SK-N-SH (cell line): ENCODE data around the gene SLC24A4. TPM values are rescaled to one million over a fixed set of nuclear protein-coding genes. Genes with fewer than 3 reads are reported as not detected.

Source experiments
- CTCF ChIA-PET: fragments of 300-600, 350-600 bp; formaldehyde crosslinking; extraction: SDS; loops from one replicate; lab custom pipeline; 2021; lab: Yijun Ruan, JAX
- POLR2A ChIA-PET: fragments of 350-600 bp; sonication (Branson Sonifier 250); formaldehyde crosslinking; extraction: SDS; loops from one replicate; lab custom pipeline; 2020; ENCODE audit warnings: antibody characterized with exemption, inconsistent platforms; lab: Yijun Ruan, JAX
- DNase-seq: peaks from one replicate; pipeline ENCODE4 v3.0.0; 2012
- H2AFZ ChIP-seq: fragments of 200-600 bp; sonication (generic); 2 replicates; pipeline ENCODE4 v1.8.1; 2016; ENCODE audit warnings: antibody characterized with exemption, mild to moderate bottlenecking, low read depth
- H3F3A ChIP-seq: fragments of 200-600 bp; sonication (generic); replicated peaks from 2 replicates; pipeline ENCODE3; 2016; ENCODE audit warnings: antibody characterized with exemption, mild to moderate bottlenecking; ENCODE audit not compliant: insufficient read depth
- H3K27ac ChIP-seq, 2 experiments: fragments of 200-500 bp in 1 of 2; fragments of 200-600 bp in 1 of 2; sonication (Bioruptor generic) in 1 of 2; sonication (generic), shearing (Covaris generic) in 1 of 2; 2 replicates each; pipeline versions ENCODE4 v1.5.1 to v1.6.1; 2014 to 2016; ENCODE audit warnings: low read depth in 2 of 2, inconsistent platforms in 1 of 2, low read length in 1 of 2, mild to moderate bottlenecking in 1 of 2, mixed read lengths in 1 of 2
- H3K27me3 ChIP-seq: fragments of 200-600 bp; sonication (generic), shearing (Covaris generic); 2 replicates; pipeline ENCODE4 v1.6.1; 2016; ENCODE audit warnings: mixed run types; ENCODE audit not compliant: insufficient read depth
- H3K36me3 ChIP-seq, 2 experiments: fragments of 200-500 bp in 1 of 2; fragments of 200-600 bp in 1 of 2; sonication (Bioruptor generic) in 1 of 2; sonication (generic) in 1 of 2; replicated peaks in 1 of 2; 2 replicates each; pipeline versions ENCODE3 to v1.5.1; 2014 to 2016; ENCODE audit warnings: low read length in 1 of 2, mild to moderate bottlenecking in 1 of 2; ENCODE audit not compliant: insufficient read depth in 2 of 2, control insufficient read depth in 1 of 2
- H3K4me1 ChIP-seq, 2 experiments: fragments of 200-500 bp in 1 of 2; fragments of 200-600 bp in 1 of 2; sonication (Bioruptor generic) in 1 of 2; sonication (generic), shearing (Covaris generic) in 1 of 2; 2 replicates each; pipeline versions ENCODE4 v1.5.1 to v1.6.1; 2014 to 2016; ENCODE audit warnings: low read depth in 1 of 2, low read length in 1 of 2, mixed run types in 1 of 2; ENCODE audit not compliant: insufficient read depth in 2 of 2, control insufficient read depth in 1 of 2
- H3K4me2 ChIP-seq: fragments of 200-600 bp; sonication (generic), shearing (Covaris generic); 2 replicates; pipeline ENCODE4 v1.6.1; 2017; ENCODE audit warnings: mixed run types
- H3K4me3 ChIP-seq, 2 experiments: fragments of 200-500 bp in 1 of 2; fragments of 200-600 bp in 1 of 2; sonication (Bioruptor generic) in 1 of 2; sonication (generic), shearing (Covaris generic) in 1 of 2; 2 replicates each; pipeline versions ENCODE4 v1.5.1 to v1.8.1; 2014 to 2016; ENCODE audit warnings: low read depth in 2 of 2, inconsistent platforms in 1 of 2, low read length in 1 of 2, mild to moderate bottlenecking in 1 of 2, mixed read lengths in 1 of 2, moderate library complexity in 1 of 2
- H3K79me2 ChIP-seq: fragments of 200-600 bp; sonication (generic); 2 replicates; pipeline ENCODE4 v1.8.1; 2017; ENCODE audit warnings: mild to moderate bottlenecking; ENCODE audit not compliant: insufficient read depth
- H3K9ac ChIP-seq: fragments of 200-600 bp; sonication (generic); 2 replicates; pipeline ENCODE4 v1.6.1; 2017; ENCODE audit warnings: mixed run types
- H3K9me2 ChIP-seq: fragments of 200-600 bp; sonication (generic); 2 replicates; pipeline ENCODE4 v1.6.1; 2017; ENCODE audit warnings: mixed run types
- H3K9me3 ChIP-seq: fragments of 200-600 bp; sonication (generic); 2 replicates; pipeline ENCODE4 v1.6.1; 2017; ENCODE audit warnings: mixed run types, mild to moderate bottlenecking, moderate library complexity
- H4K20me1 ChIP-seq: fragments of 200-600 bp; sonication (generic); 2 replicates; pipeline ENCODE4 v1.6.1; 2017; ENCODE audit warnings: mild to moderate bottlenecking, mixed run types; ENCODE audit not compliant: insufficient read depth
- CHD2 ChIP-seq: fragments of 150-350 bp; IDR thresholded peaks from 2 replicates; pipeline ENCODE4 v1.6.1; 2018; ENCODE audit warnings: low read length; ENCODE audit not compliant: partially characterized antibody
- EZH2phosphoT487 ChIP-seq: fragments of 200-600 bp; sonication (generic); IDR thresholded peaks from 2 replicates; pipeline ENCODE4 v1.6.1; 2017; ENCODE audit warnings: low read depth, mixed run types, mild to moderate bottlenecking, antibody characterized with exemption, moderate library complexity, borderline replicate concordance
- FOSL2 ChIP-seq: IDR thresholded peaks from 2 replicates; pipeline ENCODE4 v1.4.0; 2012; ENCODE audit warnings: low read depth, mild to moderate bottlenecking, moderate library complexity, borderline replicate concordance
- FOXM1 ChIP-seq: IDR thresholded peaks from 2 replicates; pipeline ENCODE4 v1.4.0; 2012; ENCODE audit warnings: low read depth, mild to moderate bottlenecking
- RAD21 ChIP-seq: IDR thresholded peaks from 2 replicates; pipeline ENCODE4 v1.6.1; 2012; ENCODE audit warnings: mild to moderate bottlenecking, low read length
- RCOR1 ChIP-seq: fragments of 150-350 bp; IDR thresholded peaks from 2 replicates; pipeline ENCODE4 v1.6.1; 2017; ENCODE audit warnings: antibody characterized with exemption, low read length
- RFX5 ChIP-seq: IDR thresholded peaks from 2 replicates; pipeline ENCODE4 v1.6.1; 2012; ENCODE audit warnings: mild to moderate bottlenecking, improper control_type of control experiment, low read length
- SIN3A ChIP-seq: IDR thresholded peaks from 2 replicates; pipeline ENCODE4 v1.6.1; 2012; ENCODE audit warnings: low read depth, mild to moderate bottlenecking, low read length, moderate library complexity, borderline replicate concordance
- TAF1 ChIP-seq: IDR thresholded peaks from 2 replicates; pipeline ENCODE4 v1.6.1; 2012; ENCODE audit warnings: low read depth, mild to moderate bottlenecking, low read length, moderate library complexity, borderline replicate concordance
- WGBS: methylation state at CpG from one replicate; pipeline ENCODE4 v1.1.6; 2017; ENCODE audit warnings: low lambda C conversion rate; 5-methylcytosine and 5-hydroxymethylcytosine counted together
- polyA plus RNA-seq, 3 experiments: library from polyadenylated mRNA; depleted of rRNA; stranded (reverse); fragments of >200 nt; gene quantifications; 2 replicates each; pipeline ENCODE4 v1.2.3, GENCODE V29; 2012
- TF ChIP-seq, protein P1 (sequence below): fragments of 150-350 bp; IDR thresholded peaks from 2 replicates; pipeline ENCODE4 v1.6.1; 2016; ENCODE audit warnings: mild to moderate bottlenecking, low read depth, low read length
- TF ChIP-seq, protein P2 (sequence below): IDR thresholded peaks from 2 replicates; pipeline ENCODE4 v1.4.0; 2012; ENCODE audit warnings: low read depth, borderline replicate concordance
- TF ChIP-seq, protein P3 (sequence below): IDR thresholded peaks from 2 replicates; pipeline ENCODE4 v1.4.0; 2012; ENCODE audit warnings: low read depth
- TF ChIP-seq, protein P4 (sequence below): IDR thresholded peaks from 2 replicates; pipeline ENCODE4 v1.6.1; 2012; ENCODE audit warnings: mild to moderate bottlenecking, low read depth, low read length, moderate library complexity
- TF ChIP-seq, protein P5 (sequence below): IDR thresholded peaks from 2 replicates; pipeline ENCODE4; 2012

The SLC24A4 gene
- polyA plus RNA-seq, 1 of the 3 experiments (the other 2 are of a cell fraction) = 0.07 TPM

DNA sequence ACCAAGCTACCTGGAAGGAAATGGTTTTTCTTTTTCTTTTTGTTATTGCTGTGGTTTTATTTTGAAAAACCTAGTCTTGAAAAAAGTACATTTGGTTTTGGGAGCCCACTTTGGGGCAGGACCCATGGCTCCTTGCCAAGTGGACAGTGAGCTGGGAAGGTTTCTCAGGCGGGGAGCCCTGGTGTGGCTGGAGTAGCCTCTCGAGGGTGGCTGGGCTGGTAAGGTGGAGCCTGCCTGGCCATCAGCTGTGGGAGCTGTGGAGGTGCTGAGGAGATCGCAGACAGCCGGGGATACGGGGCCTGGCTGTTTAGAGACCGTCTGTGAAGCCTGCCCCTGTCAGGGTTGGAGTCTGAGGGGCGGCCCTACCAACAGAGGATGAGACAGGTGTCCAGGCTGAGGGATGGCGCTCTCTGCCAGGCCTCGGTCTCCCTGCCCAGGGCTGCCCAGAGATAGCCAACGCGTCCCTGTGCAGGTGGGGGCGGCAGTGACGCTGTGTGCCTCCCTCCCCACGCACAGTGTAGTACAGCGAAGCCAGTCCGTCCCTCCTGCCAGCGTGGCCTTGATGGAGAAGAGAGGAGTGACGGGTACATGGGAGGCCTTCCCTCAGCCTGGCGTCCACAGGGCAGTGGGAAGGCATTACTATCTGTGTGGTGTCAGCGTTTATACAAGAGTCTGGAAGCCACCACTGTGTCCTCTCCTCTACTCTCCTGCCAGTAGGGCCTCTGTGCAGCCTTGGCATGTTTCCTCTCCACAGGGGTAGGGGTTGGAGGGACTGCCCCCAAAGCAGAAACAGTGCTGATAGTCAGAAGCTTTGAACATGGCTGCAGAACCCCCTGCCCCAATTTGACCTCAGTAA is 196.5 kb downstream of the SLC24A4 start:
- no peak overlapping the region for H3K4me3 ChIP-seq
- no peaks in the 10 kb centered on the region for H3K27me3 ChIP-seq
- H3K9ac ChIP-seq = no peak overlapping the region
- H3K79me2 ChIP-seq = peaks cover 89% of the 10 kb centered on the region
- TF ChIP-seq FOXM1 (no peak), SIN3A (no peak), RFX5 (no peak), RCOR1 (no peak), EZH2phosphoT487 (no peak), TAF1 (no peak), RAD21 (no peak), CHD2 (no peak), FOSL2 (no peak)
- TF ChIP-seq, protein P1, sequence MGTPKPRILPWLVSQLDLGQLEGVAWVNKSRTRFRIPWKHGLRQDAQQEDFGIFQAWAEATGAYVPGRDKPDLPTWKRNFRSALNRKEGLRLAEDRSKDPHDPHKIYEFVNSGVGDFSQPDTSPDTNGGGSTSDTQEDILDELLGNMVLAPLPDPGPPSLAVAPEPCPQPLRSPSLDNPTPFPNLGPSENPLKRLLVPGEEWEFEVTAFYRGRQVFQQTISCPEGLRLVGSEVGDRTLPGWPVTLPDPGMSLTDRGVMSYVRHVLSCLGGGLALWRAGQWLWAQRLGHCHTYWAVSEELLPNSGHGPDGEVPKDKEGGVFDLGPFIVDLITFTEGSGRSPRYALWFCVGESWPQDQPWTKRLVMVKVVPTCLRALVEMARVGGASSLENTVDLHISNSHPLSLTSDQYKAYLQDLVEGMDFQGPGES = no peak
- TF ChIP-seq, protein P2, sequence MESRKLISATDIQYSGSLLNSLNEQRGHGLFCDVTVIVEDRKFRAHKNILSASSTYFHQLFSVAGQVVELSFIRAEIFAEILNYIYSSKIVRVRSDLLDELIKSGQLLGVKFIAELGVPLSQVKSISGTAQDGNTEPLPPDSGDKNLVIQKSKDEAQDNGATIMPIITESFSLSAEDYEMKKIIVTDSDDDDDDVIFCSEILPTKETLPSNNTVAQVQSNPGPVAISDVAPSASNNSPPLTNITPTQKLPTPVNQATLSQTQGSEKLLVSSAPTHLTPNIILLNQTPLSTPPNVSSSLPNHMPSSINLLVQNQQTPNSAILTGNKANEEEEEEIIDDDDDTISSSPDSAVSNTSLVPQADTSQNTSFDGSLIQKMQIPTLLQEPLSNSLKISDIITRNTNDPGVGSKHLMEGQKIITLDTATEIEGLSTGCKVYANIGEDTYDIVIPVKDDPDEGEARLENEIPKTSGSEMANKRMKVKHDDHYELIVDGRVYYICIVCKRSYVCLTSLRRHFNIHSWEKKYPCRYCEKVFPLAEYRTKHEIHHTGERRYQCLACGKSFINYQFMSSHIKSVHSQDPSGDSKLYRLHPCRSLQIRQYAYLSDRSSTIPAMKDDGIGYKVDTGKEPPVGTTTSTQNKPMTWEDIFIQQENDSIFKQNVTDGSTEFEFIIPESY = no peak
- TF ChIP-seq, protein P3, sequence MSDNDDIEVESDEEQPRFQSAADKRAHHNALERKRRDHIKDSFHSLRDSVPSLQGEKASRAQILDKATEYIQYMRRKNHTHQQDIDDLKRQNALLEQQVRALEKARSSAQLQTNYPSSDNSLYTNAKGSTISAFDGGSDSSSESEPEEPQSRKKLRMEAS = no peak
- TF ChIP-seq, protein P4, sequence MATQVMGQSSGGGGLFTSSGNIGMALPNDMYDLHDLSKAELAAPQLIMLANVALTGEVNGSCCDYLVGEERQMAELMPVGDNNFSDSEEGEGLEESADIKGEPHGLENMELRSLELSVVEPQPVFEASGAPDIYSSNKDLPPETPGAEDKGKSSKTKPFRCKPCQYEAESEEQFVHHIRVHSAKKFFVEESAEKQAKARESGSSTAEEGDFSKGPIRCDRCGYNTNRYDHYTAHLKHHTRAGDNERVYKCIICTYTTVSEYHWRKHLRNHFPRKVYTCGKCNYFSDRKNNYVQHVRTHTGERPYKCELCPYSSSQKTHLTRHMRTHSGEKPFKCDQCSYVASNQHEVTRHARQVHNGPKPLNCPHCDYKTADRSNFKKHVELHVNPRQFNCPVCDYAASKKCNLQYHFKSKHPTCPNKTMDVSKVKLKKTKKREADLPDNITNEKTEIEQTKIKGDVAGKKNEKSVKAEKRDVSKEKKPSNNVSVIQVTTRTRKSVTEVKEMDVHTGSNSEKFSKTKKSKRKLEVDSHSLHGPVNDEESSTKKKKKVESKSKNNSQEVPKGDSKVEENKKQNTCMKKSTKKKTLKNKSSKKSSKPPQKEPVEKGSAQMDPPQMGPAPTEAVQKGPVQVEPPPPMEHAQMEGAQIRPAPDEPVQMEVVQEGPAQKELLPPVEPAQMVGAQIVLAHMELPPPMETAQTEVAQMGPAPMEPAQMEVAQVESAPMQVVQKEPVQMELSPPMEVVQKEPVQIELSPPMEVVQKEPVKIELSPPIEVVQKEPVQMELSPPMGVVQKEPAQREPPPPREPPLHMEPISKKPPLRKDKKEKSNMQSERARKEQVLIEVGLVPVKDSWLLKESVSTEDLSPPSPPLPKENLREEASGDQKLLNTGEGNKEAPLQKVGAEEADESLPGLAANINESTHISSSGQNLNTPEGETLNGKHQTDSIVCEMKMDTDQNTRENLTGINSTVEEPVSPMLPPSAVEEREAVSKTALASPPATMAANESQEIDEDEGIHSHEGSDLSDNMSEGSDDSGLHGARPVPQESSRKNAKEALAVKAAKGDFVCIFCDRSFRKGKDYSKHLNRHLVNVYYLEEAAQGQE = no peak
- TF ChIP-seq, protein P5, sequence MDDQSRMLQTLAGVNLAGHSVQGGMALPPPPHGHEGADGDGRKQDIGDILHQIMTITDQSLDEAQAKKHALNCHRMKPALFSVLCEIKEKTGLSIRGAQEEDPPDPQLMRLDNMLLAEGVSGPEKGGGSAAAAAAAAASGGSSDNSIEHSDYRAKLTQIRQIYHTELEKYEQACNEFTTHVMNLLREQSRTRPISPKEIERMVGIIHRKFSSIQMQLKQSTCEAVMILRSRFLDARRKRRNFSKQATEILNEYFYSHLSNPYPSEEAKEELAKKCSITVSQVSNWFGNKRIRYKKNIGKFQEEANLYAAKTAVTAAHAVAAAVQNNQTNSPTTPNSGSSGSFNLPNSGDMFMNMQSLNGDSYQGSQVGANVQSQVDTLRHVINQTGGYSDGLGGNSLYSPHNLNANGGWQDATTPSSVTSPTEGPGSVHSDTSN = no peak
- 0 out of 4 replicates have a peak, but pooled peaks cover 0 to 8% of the 10 kb centered on the region in 2 experiments for H3K4me1 ChIP-seq
- no peaks in the 10 kb centered on the region for H3F3A ChIP-seq
- CTCF ChIA-PET = no interaction called here
- DNase-seq = no peak
- H3K27ac ChIP-seq = no peak overlapping the region
- H4K20me1 ChIP-seq = 0 out of 2 replicates have a peak, but pooled peaks cover 9% of the 10 kb centered on the region
- H3K9me2 ChIP-seq = no peaks in the 10 kb centered on the region
- POLR2A ChIA-PET = no interaction called here
- no peak overlapping the region for H2AFZ ChIP-seq
- WGBS = 86% methylated on average over 10 of the region's 20 CpGs
- H3K36me3 ChIP-seq = no peaks in the 10 kb centered on the region
- H3K9me3 ChIP-seq = no peaks in the 10 kb centered on the region
- no peak overlapping the region for H3K4me2 ChIP-seq
